Neutrophil (primary cell): ENCODE results near the gene SARM1.

ENCODE experiments used
- H3K27ac ChIP-seq: fragments of 200-600 bp; sonication (generic); 2 replicates; pipeline ENCODE4 v1.5.1; 2016; ENCODE audit warnings: mild to moderate bottlenecking, moderate library complexity
- H3K27me3 ChIP-seq: fragments of 200-600 bp; sonication (generic); 2 replicates; pipeline ENCODE4 v1.6.0; 2016; ENCODE audit warnings: mild to moderate bottlenecking
- H3K36me3 ChIP-seq: fragments of 200-600 bp; sonication (generic); 2 replicates; pipeline ENCODE4 v1.5.1; 2017
- H3K4me1 ChIP-seq, 2 experiments: fragments of 200-600 bp in 1 of 2; sonication (generic) in 1 of 2; 1 replicate in 1 of 2; 2 replicates in 1 of 2; pipeline versions ENCODE4 v1.5.1 to v1.6.1; 2013 to 2016; ENCODE audit warnings: low read depth in 1 of 2, low read length in 1 of 2, mild to moderate bottlenecking in 1 of 2, moderate library complexity in 1 of 2; ENCODE audit not compliant: control insufficient read depth in 1 of 2, insufficient read depth in 1 of 2
- H3K4me3 ChIP-seq, 2 experiments: fragments of 200-600 bp in 1 of 2; sonication (generic) in 1 of 2; 1 replicate in 1 of 2; 2 replicates in 1 of 2; pipeline ENCODE4 v1.5.1; 2013 to 2016; ENCODE audit warnings: low read depth in 1 of 2, low read length in 1 of 2, mild to moderate bottlenecking in 1 of 2, moderate library complexity in 1 of 2
- H3K9me3 ChIP-seq: fragments of 200-600 bp; sonication (generic); 2 replicates; pipeline ENCODE4 v1.5.1; 2016
- CTCF ChIP-seq: fragments of 200-600 bp; sonication (generic); IDR thresholded peaks from 2 replicates; pipeline ENCODE4 v1.5.1; 2016; ENCODE audit warnings: antibody characterized with exemption

Gene SARM1

GRCh38 chr17:28370035-28370743 lies 1.3 kb upstream of the SARM1 start, which contains the start of gene VTN:
Gene VTN, minus strand, starts transcription at chr17:28370307. Its CDS starts 104 bp downstream, at chr17:28370203.
- Histone ChIP-seq H3K4me3 (peak within 1 kb of the TSS; percentile 45 to 67), H3K36me3 (peaks cover 18% of the 10 kb centered on the region), H3K27me3 (peaks cover 55% of the 10 kb centered on the region), H3K9me3 (no peaks in the 10 kb centered on the region), H3K27ac (no peak within 1 kb of the TSS), H3K4me1 (peaks cover 4 to 18% of the 10 kb centered on the region in 2 experiments)
- TF ChIP-seq CTCF: no peak

GRCh38 chr17:28370744-28371103 lies 770 bp upstream of the SARM1 start:
- H3K4me1 ChIP-seq: peaks cover 4 to 18% of the 10 kb centered on the region in 2 experiments
- no peak overlapping the region for H3K27ac ChIP-seq
- TF ChIP-seq CTCF: no peak
- peaks cover 59% of the 10 kb centered on the region for H3K27me3 ChIP-seq
- H3K36me3 ChIP-seq: peaks cover 14% of the 10 kb centered on the region
- peak overlapping the region in 1 of 2 experiments; percentile 67 for H3K4me3 ChIP-seq
- no peaks in the 10 kb centered on the region for H3K9me3 ChIP-seq

- TF ChIP-seq CTCF: no peak
- H3K27ac ChIP-seq: no peak overlapping the region
These were observed 880 bp downstream of the SARM1 start for GRCh38 chr17:28372203-28372944.

GRCh38 chr17:28372945-28373274 lies 1.4 kb downstream of the SARM1 start:
- no peaks in the 10 kb centered on the region for H3K36me3 ChIP-seq
- TF ChIP-seq CTCF: no peak
- H3K4me1 ChIP-seq: peaks cover 4 to 18% of the 10 kb centered on the region in 2 experiments
- peaks cover 62% of the 10 kb centered on the region for H3K27me3 ChIP-seq
- no peak overlapping the region for H3K27ac ChIP-seq
- no peaks in the 10 kb centered on the region for H3K9me3 ChIP-seq
- H3K4me3 ChIP-seq: no peak overlapping the region

More at GRCh38 chr17:28372203-28372944, 880 bp downstream of the SARM1 start:
- Histone ChIP-seq H3K4me1 (peaks cover 4 to 18% of the 10 kb centered on the region in 2 experiments), H3K4me3 (peak overlapping the region in 1 of 2 experiments; percentile 67), H3K36me3 (peaks cover 4% of the 10 kb centered on the region), H3K27me3 (peaks cover 62% of the 10 kb centered on the region), H3K9me3 (no peaks in the 10 kb centered on the region)

- no peaks in the 10 kb centered on the region for H3K36me3 ChIP-seq
- H3K9me3 ChIP-seq: no peaks in the 10 kb centered on the region
- H3K4me3 ChIP-seq: no peak overlapping the region
- H3K4me1 ChIP-seq: peaks cover 13 to 23% of the 10 kb centered on the region in 2 experiments
- peaks cover 66% of the 10 kb centered on the region for H3K27me3 ChIP-seq
- no peak for TF ChIP-seq CTCF
- H3K27ac ChIP-seq: no peak overlapping the region
These were observed 8.6 kb downstream of the SARM1 start for GRCh38 chr17:28379814-28380801.
